Tibial nerve (tissue), 4 donors: ENCODE data around the gene PKNOX2.

Source experiments
- EP300 ChIP-seq, 2 donors: sonication (generic); formaldehyde crosslinking; IDR thresholded peaks; one replicate each; pipeline ENCODE4 v1.6.1; 2017; ENCODE audit warnings: antibody characterized with exemption in 2 of 2, mild to moderate bottlenecking in 1 of 2
- POLR2A ChIP-seq, 2 donors: fragments of 450-650 bp; IDR thresholded peaks; one replicate each; pipeline ENCODE4 v1.6.1; 2017; ENCODE audit warnings: antibody characterized with exemption in 2 of 2, mild to moderate bottlenecking in 2 of 2, moderate library complexity in 2 of 2
- TF ChIP-seq, protein P1 (sequence below), 5 experiments: fragments of 200-600 bp in 3 of 5; fragments of 450-650 bp in 2 of 5; sonication (generic) in 3 of 5; IDR thresholded peaks; one replicate each; pipeline ENCODE4 v1.5.1; 2016 to 2019; ENCODE audit warnings: antibody characterized with exemption in 5 of 5, mild to moderate bottlenecking in 3 of 5, moderate library complexity in 2 of 5

DNA sequence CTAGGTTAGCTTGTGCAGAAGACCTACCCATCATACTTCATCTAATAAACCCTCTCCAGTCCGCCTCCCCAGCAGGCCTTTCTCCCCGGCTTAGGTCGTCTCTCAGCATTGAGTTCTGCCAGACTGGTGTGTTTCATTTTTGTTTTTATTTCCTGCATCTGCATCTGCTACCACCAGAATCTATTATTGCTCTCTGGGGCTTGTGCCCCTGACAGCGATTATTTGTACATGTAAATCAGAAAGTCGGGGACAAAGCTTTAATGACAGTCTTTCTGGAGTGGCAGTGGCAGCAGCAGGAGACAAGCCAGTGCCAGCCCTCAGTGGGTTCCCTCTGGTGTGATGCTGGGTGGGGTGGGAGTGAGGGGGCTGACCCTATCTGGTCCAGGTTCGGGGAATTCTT is 127.5 kb downstream of the PKNOX2 start:
- TF ChIP-seq, protein P1, sequence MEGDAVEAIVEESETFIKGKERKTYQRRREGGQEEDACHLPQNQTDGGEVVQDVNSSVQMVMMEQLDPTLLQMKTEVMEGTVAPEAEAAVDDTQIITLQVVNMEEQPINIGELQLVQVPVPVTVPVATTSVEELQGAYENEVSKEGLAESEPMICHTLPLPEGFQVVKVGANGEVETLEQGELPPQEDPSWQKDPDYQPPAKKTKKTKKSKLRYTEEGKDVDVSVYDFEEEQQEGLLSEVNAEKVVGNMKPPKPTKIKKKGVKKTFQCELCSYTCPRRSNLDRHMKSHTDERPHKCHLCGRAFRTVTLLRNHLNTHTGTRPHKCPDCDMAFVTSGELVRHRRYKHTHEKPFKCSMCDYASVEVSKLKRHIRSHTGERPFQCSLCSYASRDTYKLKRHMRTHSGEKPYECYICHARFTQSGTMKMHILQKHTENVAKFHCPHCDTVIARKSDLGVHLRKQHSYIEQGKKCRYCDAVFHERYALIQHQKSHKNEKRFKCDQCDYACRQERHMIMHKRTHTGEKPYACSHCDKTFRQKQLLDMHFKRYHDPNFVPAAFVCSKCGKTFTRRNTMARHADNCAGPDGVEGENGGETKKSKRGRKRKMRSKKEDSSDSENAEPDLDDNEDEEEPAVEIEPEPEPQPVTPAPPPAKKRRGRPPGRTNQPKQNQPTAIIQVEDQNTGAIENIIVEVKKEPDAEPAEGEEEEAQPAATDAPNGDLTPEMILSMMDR (IDR thresholded peaks at IDR 0.05): no peak
- TF ChIP-seq POLR2A (IDR thresholded peaks at IDR 0.05) (no peak), EP300 (IDR thresholded peaks at IDR 0.05) (no peak)
